Posterior vena cava (tissue), 2 donors: Measurements from ENCODE around the gene RAB5B. TPM values are rescaled to one million over a fixed set of nuclear protein-coding genes. Genes with fewer than 3 reads are reported as not detected.
A peak's percentile ranks its signal among the peaks of the same experiment; 100 is the strongest.

ENCODE experiments used
- DNase-seq: peaks from one replicate; pipeline ENCODE4 v3.0.0-alpha.2; 2020; ENCODE audit warnings: low spot score
- intact Hi-C, 2 donors: fragments of 100-400 bp; cut with DNase I; formaldehyde crosslinking; loops; one replicate each; pipeline versions ENCODE4 v1.14.1 to v1.14.2; 2022 to 2023
- long read RNA-seq, 2 donors: library from polyadenylated mRNA; unstranded; transcript quantifications; one replicate each; pipeline ENCODE4 v2.0.0, GENCODE V29; 2020 to 2021
- total RNA-seq, 2 donors: library from RNA; stranded (reverse); fragmentation: NEBNext Ultra II Directional; extraction: Animal tissue kit (Norgen Biotek cat#: 25700); gene quantifications; one replicate each; pipeline ENCODE4 v1.2.1, GENCODE V29; 2021
- donor health status: DM: yes; HTN: yes; CAD: no.
- donor health status: DM: yes; HTN: yes; CAD: no.

Gene RAB5B
- 100 to 1,000 TPM; 108 to 109 TPM for total RNA-seq
- long read RNA-seq, donor 1, full-length matches to known transcripts = 19 of 35 reads
- long read RNA-seq, donor 1, partial matches to known transcripts = 3 of 35 reads
- long read RNA-seq, donor 1, other reads (novel, unspliced or antisense) = 13 of 35 reads
- long read RNA-seq, donor 2, full-length matches to known transcripts = 4 of 18 reads
- long read RNA-seq, donor 2, partial matches to known transcripts = 0 of 18 reads
- long read RNA-seq, donor 2, other reads (novel, unspliced or antisense) = 14 of 18 reads

- intact Hi-C loops = no loop called here
- DNase-seq = peak; percentile 100
Observed at GRCh38 chr12:55973599-55974307, at the start of gene RAB5B. RAB5B (plus strand) TSS chr12:55974078; CDS start chr12:55986961, 12,883 bp downstream.

GRCh38 chr12:55925371-55925770 lies 48.5 kb upstream of the RAB5B start:
- no peak for DNase-seq
- intact Hi-C loops = loop anchor here (2.0 to 5.0 kb wide), 2 partner anchors 69 to 93 kb away; no protein-coding TSS in a partner anchor

GRCh38 chr12:55925870-55926737 lies 47.8 kb upstream of the RAB5B start:
- intact Hi-C loops = loop anchor here (2.0 to 5.0 kb wide), 2 partner anchors 69 to 94 kb away; no protein-coding TSS in a partner anchor
- no peak for DNase-seq

- DNase-seq = peak; percentile 96
- intact Hi-C loops = loop anchor here in 1 of 2 donors (5.0 kb wide), 1 partner anchor 95 kb away; no protein-coding TSS in a partner anchor
Observed at GRCh38 chr12:55926738-55927587, 46.9 kb upstream of the RAB5B start.

GRCh38 chr12:55927588-55928502 lies 46.0 kb upstream of the RAB5B start, which contains the start of gene PYM1:
PYM1 (minus strand) TSS chr12:55927894; CDS start chr12:55927761, 133 bp downstream.
- DNase-seq = peak; percentile 93
- intact Hi-C loops = loop anchor here in 1 of 2 donors (5.0 kb wide), 1 partner anchor 96 kb away; no protein-coding TSS in a partner anchor

GRCh38 chr12:55929306-55929791 lies 44.5 kb upstream of the RAB5B start:
- intact Hi-C loops = loop anchor here in 1 of 2 donors (5.0 kb wide), 1 partner anchor 97 kb away; no protein-coding TSS in a partner anchor
- DNase-seq = no peak

GRCh38 chr12:55930771-55931316 lies 43.0 kb upstream of the RAB5B start, which contains the start of gene DGKA:
DGKA (plus strand) TSS chr12:55931162; CDS start chr12:55936504, 5,342 bp downstream.
- intact Hi-C loops = loop anchor here in 1 of 2 donors (5.0 kb wide), 1 partner anchor 189 kb away; the partner anchor contains the start of gene GDF11
- DNase-seq = no peak

GRCh38 chr12:55931317-55931779 lies 42.5 kb upstream of the RAB5B start:
- DNase-seq = no peak
- intact Hi-C loops = loop anchor here in 1 of 2 donors (5.0 kb wide), 1 partner anchor 189 kb away; the partner anchor contains the start of gene GDF11

GRCh38 chr12:55931780-55932550 lies 41.9 kb upstream of the RAB5B start:
- DNase-seq = peak; percentile 83
- intact Hi-C loops = loop anchor here in 1 of 2 donors (5.0 kb wide), 1 partner anchor 190 kb away; the partner anchor contains the start of gene GDF11

- intact Hi-C loops = loop anchor here in 1 of 2 donors (5.0 kb wide), 1 partner anchor 190 kb away; the partner anchor contains the start of gene GDF11
- no peak for DNase-seq
Observed at GRCh38 chr12:55932551-55932910, 41.3 kb upstream of the RAB5B start.

- intact Hi-C loops = loop anchor here in 1 of 2 donors (5.0 kb wide), 1 partner anchor 191 kb away; the partner anchor contains the start of gene GDF11
- DNase-seq = no peak
Observed at GRCh38 chr12:55933169-55933798, 40.6 kb upstream of the RAB5B start.

- intact Hi-C loops = loop anchor here in 1 of 2 donors (5.0 kb wide), 1 partner anchor 192 kb away; the partner anchor contains the start of gene GDF11
- no peak for DNase-seq
Observed at GRCh38 chr12:55933799-55934742, 39.8 kb upstream of the RAB5B start.

- DNase-seq = no peak
- intact Hi-C loops = loop anchor here (5.0 kb wide), 2 partner anchors 122 to 192 kb away; partner anchors contain the start of gene GDF11 (in 2 of the 2)
Observed at GRCh38 chr12:55934773-55935172, 39.1 kb upstream of the RAB5B start.

GRCh38 chr12:55935738-55936151 lies 38.1 kb upstream of the RAB5B start:
- intact Hi-C loops = loop anchor here (5.0 kb wide), 2 partner anchors 123 to 193 kb away; partner anchors contain the start of gene GDF11 (in 1 of the 2)
- peak; percentile 84 for DNase-seq
